Panc1 (cell line): ENCODE data around the gene CRLF1.

Source experiments
- POLR2AphosphoS5 ChIP-seq: IDR thresholded peaks from 2 replicates; pipeline ENCODE4 v1.6.1; 2012; ENCODE audit warnings: mild to moderate bottlenecking, low read depth, low read length, moderate library complexity
- SIN3A ChIP-seq: IDR thresholded peaks from 2 replicates; pipeline ENCODE4 v1.6.1; 2012; ENCODE audit warnings: low read depth, mild to moderate bottlenecking, low read length, moderate library complexity, borderline replicate concordance; ENCODE audit not compliant: insufficient read depth
- TCF7L2 ChIP-seq: IDR thresholded peaks from 2 replicates; pipeline ENCODE4 v1.6.1; 2011; ENCODE audit warnings: mild to moderate bottlenecking, low read depth, low read length, inconsistent platforms
- TF ChIP-seq, protein P1 (sequence below): fragments of 450-650 bp; IDR thresholded peaks from 2 replicates; pipeline ENCODE4 v1.5.1; 2017; ENCODE audit warnings: mild to moderate bottlenecking

DNA sequence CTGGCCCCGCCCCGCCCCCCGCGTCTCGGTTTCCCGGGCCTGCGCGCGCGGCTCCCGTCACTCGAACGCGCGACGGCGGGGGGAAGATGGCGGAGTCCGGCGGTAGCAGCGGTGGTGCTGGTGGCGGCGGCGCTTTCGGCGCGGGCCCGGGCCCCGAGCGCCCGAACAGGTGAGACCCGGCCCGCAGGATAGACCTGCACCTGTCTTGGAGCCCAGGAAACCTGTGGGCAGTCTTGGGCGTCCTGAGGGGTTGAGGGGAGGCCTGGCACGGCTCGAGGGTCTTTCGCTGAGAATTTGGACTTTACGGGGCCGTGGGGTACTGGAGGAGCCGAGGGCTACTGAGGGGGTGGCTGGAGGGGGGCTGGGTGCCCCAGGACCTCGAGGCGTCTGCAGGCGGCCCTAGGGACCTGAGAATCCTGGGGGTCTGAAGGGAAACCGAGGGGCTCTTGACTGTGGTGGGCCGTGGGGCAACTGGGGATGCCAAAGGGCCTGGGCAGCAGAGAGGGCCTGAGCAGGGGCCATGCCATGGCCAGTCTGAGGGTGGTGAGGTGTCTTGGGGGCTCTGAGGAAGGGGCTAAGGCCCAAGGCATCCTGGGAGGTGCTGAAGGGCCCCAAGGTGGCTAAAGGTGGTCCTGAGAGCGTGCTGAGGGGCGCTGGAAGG, 30.5 kb upstream of the CRLF1 start, which contains the start of gene KLHL26:
- TF ChIP-seq POLR2AphosphoS5: no peak
- TF ChIP-seq, protein P1, sequence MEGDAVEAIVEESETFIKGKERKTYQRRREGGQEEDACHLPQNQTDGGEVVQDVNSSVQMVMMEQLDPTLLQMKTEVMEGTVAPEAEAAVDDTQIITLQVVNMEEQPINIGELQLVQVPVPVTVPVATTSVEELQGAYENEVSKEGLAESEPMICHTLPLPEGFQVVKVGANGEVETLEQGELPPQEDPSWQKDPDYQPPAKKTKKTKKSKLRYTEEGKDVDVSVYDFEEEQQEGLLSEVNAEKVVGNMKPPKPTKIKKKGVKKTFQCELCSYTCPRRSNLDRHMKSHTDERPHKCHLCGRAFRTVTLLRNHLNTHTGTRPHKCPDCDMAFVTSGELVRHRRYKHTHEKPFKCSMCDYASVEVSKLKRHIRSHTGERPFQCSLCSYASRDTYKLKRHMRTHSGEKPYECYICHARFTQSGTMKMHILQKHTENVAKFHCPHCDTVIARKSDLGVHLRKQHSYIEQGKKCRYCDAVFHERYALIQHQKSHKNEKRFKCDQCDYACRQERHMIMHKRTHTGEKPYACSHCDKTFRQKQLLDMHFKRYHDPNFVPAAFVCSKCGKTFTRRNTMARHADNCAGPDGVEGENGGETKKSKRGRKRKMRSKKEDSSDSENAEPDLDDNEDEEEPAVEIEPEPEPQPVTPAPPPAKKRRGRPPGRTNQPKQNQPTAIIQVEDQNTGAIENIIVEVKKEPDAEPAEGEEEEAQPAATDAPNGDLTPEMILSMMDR: no peak
- no peak for TF ChIP-seq TCF7L2
- no peak for TF ChIP-seq SIN3A
